ENCODE data around the gene LRRC59. TPM values are rescaled to one million over a fixed set of nuclear protein-coding genes. Genes with fewer than 3 reads are reported as not detected.

Gene LRRC59
- total and polyA plus RNA-seq, 2 of the 13 experiments (the other 11 are each of a cell fraction or from before 2014, with no cell fraction given) = 87.3 to 222 TPM

- TF ChIP-seq, protein P1, sequence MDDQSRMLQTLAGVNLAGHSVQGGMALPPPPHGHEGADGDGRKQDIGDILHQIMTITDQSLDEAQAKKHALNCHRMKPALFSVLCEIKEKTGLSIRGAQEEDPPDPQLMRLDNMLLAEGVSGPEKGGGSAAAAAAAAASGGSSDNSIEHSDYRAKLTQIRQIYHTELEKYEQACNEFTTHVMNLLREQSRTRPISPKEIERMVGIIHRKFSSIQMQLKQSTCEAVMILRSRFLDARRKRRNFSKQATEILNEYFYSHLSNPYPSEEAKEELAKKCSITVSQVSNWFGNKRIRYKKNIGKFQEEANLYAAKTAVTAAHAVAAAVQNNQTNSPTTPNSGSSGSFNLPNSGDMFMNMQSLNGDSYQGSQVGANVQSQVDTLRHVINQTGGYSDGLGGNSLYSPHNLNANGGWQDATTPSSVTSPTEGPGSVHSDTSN (CRISPR knock-in tag; IDR thresholded peaks at IDR 0.05; ENCODE audit: borderline replicate concordance) = no peak
- TF ChIP-seq, protein P2, sequence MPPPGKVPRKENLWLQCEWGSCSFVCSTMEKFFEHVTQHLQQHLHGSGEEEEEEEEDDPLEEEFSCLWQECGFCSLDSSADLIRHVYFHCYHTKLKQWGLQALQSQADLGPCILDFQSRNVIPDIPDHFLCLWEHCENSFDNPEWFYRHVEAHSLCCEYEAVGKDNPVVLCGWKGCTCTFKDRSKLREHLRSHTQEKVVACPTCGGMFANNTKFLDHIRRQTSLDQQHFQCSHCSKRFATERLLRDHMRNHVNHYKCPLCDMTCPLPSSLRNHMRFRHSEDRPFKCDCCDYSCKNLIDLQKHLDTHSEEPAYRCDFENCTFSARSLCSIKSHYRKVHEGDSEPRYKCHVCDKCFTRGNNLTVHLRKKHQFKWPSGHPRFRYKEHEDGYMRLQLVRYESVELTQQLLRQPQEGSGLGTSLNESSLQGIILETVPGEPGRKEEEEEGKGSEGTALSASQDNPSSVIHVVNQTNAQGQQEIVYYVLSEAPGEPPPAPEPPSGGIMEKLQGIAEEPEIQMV (CRISPR knock-in tag; IDR thresholded peaks at IDR 0.05; ENCODE audit: low read depth) = peak; percentile 94
- TF ChIP-seq ZNF274 (CRISPR knock-in tag; IDR thresholded peaks at IDR 0.05) (peak; percentile 97), ZBTB21 (CRISPR knock-in tag; IDR thresholded peaks at IDR 0.05) (peak; percentile 55), ZNF652 (CRISPR knock-in tag; IDR thresholded peaks at IDR 0.05; ENCODE audit: borderline replicate concordance, low read depth) (peak; percentile 88), ZNF530 (CRISPR knock-in tag; IDR thresholded peaks at IDR 0.05; ENCODE audit: low read depth) (no peak), ZNF770 (CRISPR knock-in tag; IDR thresholded peaks at IDR 0.05) (peak; percentile 81), ZSCAN25 (CRISPR knock-in tag; IDR thresholded peaks at IDR 0.05) (peak; percentile 98), MAFG (CRISPR knock-in tag; IDR thresholded peaks at IDR 0.05) (0 out of 2 replicates have a peak, but pooled peaks have one; percentile 62), NFKB2 (CRISPR knock-in tag; IDR thresholded peaks at IDR 0.05; ENCODE audit: borderline replicate concordance) (peak; percentile 96; the same call in 1 of the 2 replicates), ZFYVE20 (CRISPR knock-in tag; IDR thresholded peaks at IDR 0.05; ENCODE audit: borderline replicate concordance, low read depth) (peak; percentile 95), ZNF225 (CRISPR knock-in tag; IDR thresholded peaks at IDR 0.05) (peak; percentile 99), GLI4 (CRISPR knock-in tag; IDR thresholded peaks at IDR 0.05; ENCODE audit: borderline replicate concordance) (peak; percentile 98), ZNF292 (CRISPR knock-in tag; IDR thresholded peaks at IDR 0.05; ENCODE audit: borderline replicate concordance, low read depth) (no peak), ZNF781 (CRISPR knock-in tag; IDR thresholded peaks at IDR 0.05; ENCODE audit: borderline replicate concordance, not compliant biosample characterization) (peak; percentile 93), ZNF17 (CRISPR knock-in tag; IDR thresholded peaks at IDR 0.05) (no peak), ZNF576 (CRISPR knock-in tag; IDR thresholded peaks at IDR 0.05) (peak; percentile 85; the same call in 1 of the 2 replicates)
- TF ChIP-seq, protein P3, sequence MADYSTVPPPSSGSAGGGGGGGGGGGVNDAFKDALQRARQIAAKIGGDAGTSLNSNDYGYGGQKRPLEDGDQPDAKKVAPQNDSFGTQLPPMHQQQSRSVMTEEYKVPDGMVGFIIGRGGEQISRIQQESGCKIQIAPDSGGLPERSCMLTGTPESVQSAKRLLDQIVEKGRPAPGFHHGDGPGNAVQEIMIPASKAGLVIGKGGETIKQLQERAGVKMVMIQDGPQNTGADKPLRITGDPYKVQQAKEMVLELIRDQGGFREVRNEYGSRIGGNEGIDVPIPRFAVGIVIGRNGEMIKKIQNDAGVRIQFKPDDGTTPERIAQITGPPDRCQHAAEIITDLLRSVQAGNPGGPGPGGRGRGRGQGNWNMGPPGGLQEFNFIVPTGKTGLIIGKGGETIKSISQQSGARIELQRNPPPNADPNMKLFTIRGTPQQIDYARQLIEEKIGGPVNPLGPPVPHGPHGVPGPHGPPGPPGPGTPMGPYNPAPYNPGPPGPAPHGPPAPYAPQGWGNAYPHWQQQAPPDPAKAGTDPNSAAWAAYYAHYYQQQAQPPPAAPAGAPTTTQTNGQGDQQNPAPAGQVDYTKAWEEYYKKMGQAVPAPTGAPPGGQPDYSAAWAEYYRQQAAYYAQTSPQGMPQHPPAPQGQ (CRISPR knock-in tag; IDR thresholded peaks at IDR 0.05; ENCODE audit: borderline replicate concordance) = peak; percentile 98; the same call in 1 of the 2 replicates
- TF ChIP-seq, protein P4, sequence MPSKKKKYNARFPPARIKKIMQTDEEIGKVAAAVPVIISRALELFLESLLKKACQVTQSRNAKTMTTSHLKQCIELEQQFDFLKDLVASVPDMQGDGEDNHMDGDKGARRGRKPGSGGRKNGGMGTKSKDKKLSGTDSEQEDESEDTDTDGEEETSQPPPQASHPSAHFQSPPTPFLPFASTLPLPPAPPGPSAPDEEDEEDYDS (CRISPR knock-in tag; IDR thresholded peaks at IDR 0.05) = peak; percentile 85
- TF ChIP-seq, protein P5, sequence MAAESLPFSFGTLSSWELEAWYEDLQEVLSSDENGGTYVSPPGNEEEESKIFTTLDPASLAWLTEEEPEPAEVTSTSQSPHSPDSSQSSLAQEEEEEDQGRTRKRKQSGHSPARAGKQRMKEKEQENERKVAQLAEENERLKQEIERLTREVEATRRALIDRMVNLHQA (CRISPR knock-in tag; IDR thresholded peaks at IDR 0.05) = no peak
These were observed at the start of gene LRRC59 (continued) for GRCh38 chr17:50397111-50397918.

Measured in HepG2 (cell line).